Spleen (tissue), 11 donors: ENCODE measurements around the gene LDLRAD4. TPM values are rescaled to one million over a fixed set of nuclear protein-coding genes. Genes with fewer than 3 reads are reported as not detected.

Experiments used
- DNase-seq: peaks from one replicate; pipeline ENCODE4 v3.0.0-alpha.2; 2020
- H3K27ac ChIP-seq, 8 donors: fragments of 200-600 bp; sonication (generic) in 7 of 8; 1 replicate in 4 of 8; 2 replicates in 4 of 8; pipeline versions ENCODE4 v1.5.0 to v1.8.0; 2016 to 2021; ENCODE audit warnings: inconsistent platforms in 4 of 8, mild to moderate bottlenecking in 4 of 8, moderate library complexity in 1 of 8
- H3K27me3 ChIP-seq, 7 donors: fragments of 200-600 bp; sonication (generic) in 6 of 7; replicated peaks in 1 of 7; 1 replicate in 4 of 7; 2 replicates in 3 of 7; pipeline versions ENCODE4 v1.5.0 to v1.8.0; 2016 to 2021; ENCODE audit warnings: inconsistent platforms in 3 of 7, mild to moderate bottlenecking in 1 of 7
- H3K36me3 ChIP-seq, 6 donors: fragments of 200-600 bp; sonication (generic) in 5 of 6; 1 replicate in 4 of 6; 2 replicates in 2 of 6; pipeline versions ENCODE4 v1.5.0 to v1.8.0; 2016 to 2021; ENCODE audit warnings: inconsistent platforms in 2 of 6
- H3K4me1 ChIP-seq, 6 donors: fragments of 200-600 bp; sonication (generic) in 5 of 6; 1 replicate in 3 of 6; 2 replicates in 3 of 6; pipeline versions ENCODE4 v1.5.0 to v1.8.0; 2016 to 2021; ENCODE audit warnings: inconsistent platforms in 3 of 6
- H3K4me3 ChIP-seq, 8 donors: fragments of 200-600 bp; sonication (generic) in 7 of 8; 1 replicate in 4 of 8; 2 replicates in 4 of 8; pipeline versions ENCODE4 v1.5.0 to v1.8.0; 2016 to 2021; ENCODE audit warnings: inconsistent platforms in 4 of 8, mild to moderate bottlenecking in 4 of 8, moderate library complexity in 2 of 8
- H3K9me3 ChIP-seq, 8 donors: fragments of 200-600 bp; sonication (generic) in 7 of 8; 1 replicate in 4 of 8; 2 replicates in 4 of 8; pipeline versions ENCODE4 v1.5.0 to v1.8.0; 2016 to 2021; ENCODE audit warnings: inconsistent platforms in 4 of 8
- CTCF ChIP-seq, 11 experiments: fragments of 200-600 bp in 7 of 11; fragments of 450-650 bp in 4 of 11; sonication (generic) in 4 of 11; IDR thresholded peaks in 8 of 11; conservative IDR thresholded peaks in 3 of 11; 1 replicate in 7 of 11; 2 replicates in 4 of 11; pipeline versions ENCODE4 v1.4.0 to v1.8.0; 2016 to 2021; ENCODE audit warnings: antibody characterized with exemption in 11 of 11, inconsistent platforms in 4 of 11, mild to moderate bottlenecking in 1 of 11
- POLR2A ChIP-seq, 3 donors: fragments of 450-650 bp; IDR thresholded peaks; one replicate each; pipeline ENCODE4 v1.5.1; 2017; ENCODE audit warnings: antibody characterized with exemption in 3 of 3, mild to moderate bottlenecking in 1 of 3
- POLR2AphosphoS5 ChIP-seq, 3 donors: sonication (generic); formaldehyde crosslinking; IDR thresholded peaks; one replicate each; pipeline ENCODE4 v1.5.1; 2017; ENCODE audit warnings: antibody characterized with exemption in 3 of 3
- WGBS, 5 donors: extraction: QIAGEN DNeasy Blood & Tissue Kit in 3 of 5; methylation state at CpG; one replicate each; pipeline versions ENCODE4 v1.1.5 to v1.1.7; 2013 to 2018; 5-methylcytosine and 5-hydroxymethylcytosine counted together
- intact Hi-C: fragments of 100-400 bp; cut with DNase I; formaldehyde crosslinking; loops from one replicate; pipeline ENCODE4 v1.15.0; 2023; ENCODE audit warnings: low total_unique reads
- polyA plus RNA-seq, 3 donors: library from polyadenylated mRNA; stranded (reverse); fragments of 200-250 nt; gene quantifications; one replicate each; pipeline ENCODE4 v1.2.1, GENCODE V29; 2013
- total RNA-seq, 7 donors: library from RNA; depleted of rRNA in 3 of 7; stranded (reverse); fragments of >200 nt in 3 of 7; fragmentation: NEBNext Ultra II Directional in 4 of 7; extraction: Animal tissue kit (Norgen Biotek cat#: 25700) in 4 of 7; gene quantifications; one replicate each; pipeline versions ENCODE4 v1.1.0 to v1.2.1, GENCODE V29; 2016 to 2021
- donor health status: healthy with polysubstance abuse.
- donor health status: DM: no; HTN: no; CAD: no; lungs with moderate emphysema.
- donor health status: DM: no; HTN: no; CAD: no.
- donor health status: Bipolar disorder and iron deficiency.
- donor health status: healthy.
- donor health status: DM: no; HTN: no; CAD: no.
- donor health status: DM: yes; HTN: yes; CAD: no.

LDLRAD4 gene
- total and polyA plus RNA-seq, 10 donors, result 4.5 to 80.8 (median 46.4) TPM

GRCh38 chr18:13545955-13546354, 327.4 kb downstream of the LDLRAD4 start:
- no peak for DNase-seq
- intact Hi-C loops, result no loop called here
- Histone ChIP-seq H3K9me3 (no peaks in the 10 kb centered on the region), H3K36me3 (peaks cover 0 to 27% (median 0%) of the 10 kb centered on the region in 6 donors), H3K4me1 (peaks cover 0 to 24% (median 19%) of the 10 kb centered on the region in 6 donors), H3K4me3 (no peak overlapping the region), H3K27me3 (no peaks in the 10 kb centered on the region), H3K27ac (no peak overlapping the region)
- WGBS, 5 donors, result 87 to 96% (median 91%) methylated on average over 4 of the region's 4 CpGs
- TF ChIP-seq CTCF (IDR thresholded peaks at IDR 0.05 in 8 of 11, conservative IDR thresholded peaks at IDR 0.05 in 3 of 11), result no peak
- no peak for TF ChIP-seq POLR2A (IDR thresholded peaks at IDR 0.05)
- TF ChIP-seq POLR2AphosphoS5 (IDR thresholded peaks at IDR 0.05), result no peak

GRCh38 chr18:13546638-13547037, 328.1 kb downstream of the LDLRAD4 start:
- no peak for TF ChIP-seq CTCF (IDR thresholded peaks at IDR 0.05 in 8 of 11, conservative IDR thresholded peaks at IDR 0.05 in 3 of 11)
- no peak for TF ChIP-seq POLR2AphosphoS5 (IDR thresholded peaks at IDR 0.05)
- no peak for TF ChIP-seq POLR2A (IDR thresholded peaks at IDR 0.05)
- Histone ChIP-seq H3K27ac (no peak overlapping the region), H3K9me3 (no peaks in the 10 kb centered on the region), H3K4me1 (peaks cover 0 to 20% (median 18%) of the 10 kb centered on the region in 6 donors), H3K36me3 (peaks cover 0 to 27% (median 0%) of the 10 kb centered on the region in 6 donors), H3K27me3 (no peaks in the 10 kb centered on the region), H3K4me3 (no peak overlapping the region)
- 91 to 98% (median 95%) methylated on average over 8 of the region's 8 CpGs for WGBS, 5 donors
- DNase-seq, result no peak
- intact Hi-C loops, result no loop called here

DNA sequence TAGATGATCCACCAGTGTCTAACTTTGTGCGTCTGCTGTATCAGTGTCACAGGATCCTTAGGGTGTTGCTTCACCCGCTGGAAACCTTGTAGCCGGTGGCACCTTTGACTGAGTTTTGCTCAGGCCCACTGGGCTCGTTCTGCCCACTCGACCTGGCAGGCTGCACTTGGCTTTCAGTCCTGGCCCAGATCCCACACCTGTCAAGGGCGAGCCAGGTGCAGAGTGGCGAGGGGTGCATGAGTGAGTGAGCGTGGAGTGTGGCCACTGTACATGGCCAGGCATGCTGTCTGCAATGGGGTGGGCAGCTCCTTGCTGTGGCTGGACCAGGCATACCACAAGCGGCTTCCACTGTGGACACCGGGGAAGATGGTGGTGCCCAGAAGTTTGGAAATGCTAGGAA, 328.8 kb downstream of the LDLRAD4 start:
- Histone ChIP-seq H3K27me3 (no peaks in the 10 kb centered on the region), H3K4me3 (no peak overlapping the region), H3K27ac (no peak overlapping the region), H3K9me3 (no peaks in the 10 kb centered on the region), H3K36me3 (peaks cover 0 to 24% (median 0%) of the 10 kb centered on the region in 6 donors), H3K4me1 (peaks cover 0 to 24% (median 18%) of the 10 kb centered on the region in 6 donors)
- no peak for DNase-seq
- intact Hi-C loops, result no loop called here
- TF ChIP-seq POLR2A (IDR thresholded peaks at IDR 0.05), result no peak
- no peak for TF ChIP-seq POLR2AphosphoS5 (IDR thresholded peaks at IDR 0.05)
- TF ChIP-seq CTCF (IDR thresholded peaks at IDR 0.05 in 8 of 11, conservative IDR thresholded peaks at IDR 0.05 in 3 of 11), result no peak
- 75 to 97% (median 93%) methylated on average over 8 to 10 of the region's 10 CpGs for WGBS, 5 donors

- no peak for DNase-seq
Observed at GRCh38 chr18:13548106-13548819, 329.7 kb downstream of the LDLRAD4 start.

More at GRCh38 chr18:13548106-13548819, 329.7 kb downstream of the LDLRAD4 start:
- H3K36me3 ChIP-seq, result peaks cover 0 to 15% (median 0%) of the 10 kb centered on the region in 6 donors
- TF ChIP-seq CTCF (IDR thresholded peaks at IDR 0.05 in 8 of 11, conservative IDR thresholded peaks at IDR 0.05 in 3 of 11), result no peak
- TF ChIP-seq POLR2AphosphoS5 (IDR thresholded peaks at IDR 0.05), result no peak
- peaks cover 0 to 24% (median 18%) of the 10 kb centered on the region in 6 donors for H3K4me1 ChIP-seq
- 96 to 97% (median 96%) methylated on average over 3 to 5 of the region's 5 CpGs for WGBS, 5 donors
- H3K9me3 ChIP-seq, result no peaks in the 10 kb centered on the region
- intact Hi-C loops, result no loop called here
- H3K27ac ChIP-seq, result no peak overlapping the region
- no peaks in the 10 kb centered on the region for H3K27me3 ChIP-seq
- H3K4me3 ChIP-seq, result no peak overlapping the region
